Gastrocnemius medialis (tissue), 4 donors: ENCODE results near the gene CCNT2.

Experiments
- POLR2A ChIP-seq, 2 donors: fragments of 450-650 bp; IDR thresholded peaks; one replicate each; pipeline ENCODE4 v1.6.1; 2017; ENCODE audit warnings: antibody characterized with exemption in 2 of 2, mild to moderate bottlenecking in 2 of 2, moderate library complexity in 2 of 2
- TF ChIP-seq, protein P1 (sequence below), 5 experiments: fragments of 450-650 bp in 3 of 5; fragments of 200-600 bp in 2 of 5; sonication (generic) in 2 of 5; IDR thresholded peaks in 4 of 5; conservative IDR thresholded peaks in 1 of 5; 1 replicate in 4 of 5; 2 replicates in 1 of 5; pipeline ENCODE4 v1.5.1; 2016 to 2019; ENCODE audit warnings: antibody characterized with exemption in 5 of 5, mild to moderate bottlenecking in 3 of 5, moderate library complexity in 3 of 5

DNA sequence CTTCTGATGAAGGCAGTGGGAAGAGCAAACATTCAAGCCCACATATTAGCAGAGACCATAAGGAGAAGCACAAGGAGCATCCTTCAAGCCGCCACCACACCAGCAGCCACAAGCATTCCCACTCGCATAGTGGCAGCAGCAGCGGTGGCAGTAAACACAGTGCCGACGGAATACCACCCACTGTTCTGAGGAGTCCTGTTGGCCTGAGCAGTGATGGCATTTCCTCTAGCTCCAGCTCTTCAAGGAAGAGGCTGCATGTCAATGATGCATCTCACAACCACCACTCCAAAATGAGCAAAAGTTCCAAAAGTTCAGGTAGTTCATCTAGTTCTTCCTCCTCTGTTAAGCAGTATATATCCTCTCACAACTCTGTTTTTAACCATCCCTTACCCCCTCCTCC lies 35.4 kb downstream of the CCNT2 start:
- TF ChIP-seq, protein P1, sequence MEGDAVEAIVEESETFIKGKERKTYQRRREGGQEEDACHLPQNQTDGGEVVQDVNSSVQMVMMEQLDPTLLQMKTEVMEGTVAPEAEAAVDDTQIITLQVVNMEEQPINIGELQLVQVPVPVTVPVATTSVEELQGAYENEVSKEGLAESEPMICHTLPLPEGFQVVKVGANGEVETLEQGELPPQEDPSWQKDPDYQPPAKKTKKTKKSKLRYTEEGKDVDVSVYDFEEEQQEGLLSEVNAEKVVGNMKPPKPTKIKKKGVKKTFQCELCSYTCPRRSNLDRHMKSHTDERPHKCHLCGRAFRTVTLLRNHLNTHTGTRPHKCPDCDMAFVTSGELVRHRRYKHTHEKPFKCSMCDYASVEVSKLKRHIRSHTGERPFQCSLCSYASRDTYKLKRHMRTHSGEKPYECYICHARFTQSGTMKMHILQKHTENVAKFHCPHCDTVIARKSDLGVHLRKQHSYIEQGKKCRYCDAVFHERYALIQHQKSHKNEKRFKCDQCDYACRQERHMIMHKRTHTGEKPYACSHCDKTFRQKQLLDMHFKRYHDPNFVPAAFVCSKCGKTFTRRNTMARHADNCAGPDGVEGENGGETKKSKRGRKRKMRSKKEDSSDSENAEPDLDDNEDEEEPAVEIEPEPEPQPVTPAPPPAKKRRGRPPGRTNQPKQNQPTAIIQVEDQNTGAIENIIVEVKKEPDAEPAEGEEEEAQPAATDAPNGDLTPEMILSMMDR (IDR thresholded peaks at IDR 0.05 in 4 of 5, conservative IDR thresholded peaks at IDR 0.05 in 1 of 5) = no peak
- TF ChIP-seq POLR2A (IDR thresholded peaks at IDR 0.05) = no peak
